GM19193 (cell line): ENCODE results near the gene IL1A.

Experiments used
- POLR2A ChIP-seq: IDR thresholded peaks from 4 replicates; pipeline ENCODE4 v1.6.1; 2011; ENCODE audit not compliant: insufficient read depth, insufficient read length; ENCODE audit errors: extremely low read depth

The IL1A gene

DNA sequence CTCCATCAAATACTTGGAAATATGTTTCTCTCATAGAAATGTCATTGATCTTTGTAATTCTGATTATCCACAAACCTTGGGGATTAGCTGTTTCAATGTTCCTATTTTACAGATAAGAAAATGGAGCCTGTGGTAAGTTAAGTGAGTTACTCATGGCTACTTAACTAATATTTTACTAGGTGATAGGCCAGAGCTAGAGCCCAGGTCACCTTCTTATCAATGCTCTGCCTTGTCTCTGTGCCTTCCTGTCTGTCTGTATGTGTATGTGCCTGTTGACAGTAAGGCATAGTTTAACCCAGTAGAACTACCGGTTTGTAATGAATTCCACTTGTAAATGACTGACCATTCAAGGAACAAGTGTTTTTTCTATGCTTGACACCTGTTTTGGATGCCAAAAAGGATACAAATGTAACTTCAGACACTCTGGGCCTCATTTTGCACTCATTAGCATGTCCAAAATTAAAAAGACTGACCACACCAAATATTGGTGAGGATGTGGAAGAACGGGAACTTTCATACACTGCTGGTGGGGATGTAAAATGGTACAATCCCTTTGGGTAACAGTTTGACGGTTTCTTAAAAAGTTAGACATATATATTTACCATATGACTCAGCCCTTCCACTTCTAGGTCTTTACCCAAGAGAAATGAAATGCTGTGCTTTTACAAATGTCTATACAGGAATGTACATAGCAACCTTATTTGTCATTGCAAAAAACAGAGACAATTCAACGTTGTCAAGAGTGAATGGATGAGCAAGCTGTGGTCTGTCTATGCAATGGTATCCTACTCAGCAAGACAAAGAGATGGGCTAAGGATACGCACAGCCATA, 19.6 kb upstream of the IL1A start:
- no peak for TF ChIP-seq POLR2A

DNA sequence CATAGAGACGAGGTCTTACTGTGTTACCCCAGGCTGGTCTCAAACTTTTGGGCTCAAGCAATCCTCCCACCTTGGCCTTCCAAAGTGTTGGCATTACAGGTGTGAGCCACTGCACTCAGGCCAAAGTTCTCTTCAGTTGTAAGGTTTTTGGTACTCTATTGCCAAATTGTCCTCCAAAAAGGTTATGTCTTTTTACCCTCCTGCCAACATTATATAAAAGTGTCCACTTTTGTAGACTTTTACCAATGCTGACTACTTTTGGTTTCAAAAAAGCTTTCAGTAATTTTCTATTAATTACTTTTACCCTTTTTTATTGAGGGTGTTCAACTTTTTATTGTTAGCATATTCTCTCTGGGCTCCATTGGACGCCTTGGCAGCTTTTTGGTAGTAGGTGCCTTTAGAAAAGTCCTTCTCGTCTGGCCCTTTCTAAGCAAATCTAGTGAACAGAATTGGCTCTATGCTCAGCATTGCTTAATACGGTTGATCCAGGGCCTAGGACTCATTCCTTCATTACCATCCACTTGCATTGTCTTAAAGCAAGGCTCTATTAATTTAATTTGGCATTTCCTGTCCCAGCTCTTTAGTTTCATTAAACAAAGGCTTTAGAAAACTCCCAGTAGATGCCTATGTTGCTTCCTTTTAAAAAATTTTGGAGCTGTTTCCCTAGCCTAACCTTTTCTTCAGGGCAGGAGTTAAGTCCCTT, 16.7 kb upstream of the IL1A start:
- no peak for TF ChIP-seq POLR2A

DNA sequence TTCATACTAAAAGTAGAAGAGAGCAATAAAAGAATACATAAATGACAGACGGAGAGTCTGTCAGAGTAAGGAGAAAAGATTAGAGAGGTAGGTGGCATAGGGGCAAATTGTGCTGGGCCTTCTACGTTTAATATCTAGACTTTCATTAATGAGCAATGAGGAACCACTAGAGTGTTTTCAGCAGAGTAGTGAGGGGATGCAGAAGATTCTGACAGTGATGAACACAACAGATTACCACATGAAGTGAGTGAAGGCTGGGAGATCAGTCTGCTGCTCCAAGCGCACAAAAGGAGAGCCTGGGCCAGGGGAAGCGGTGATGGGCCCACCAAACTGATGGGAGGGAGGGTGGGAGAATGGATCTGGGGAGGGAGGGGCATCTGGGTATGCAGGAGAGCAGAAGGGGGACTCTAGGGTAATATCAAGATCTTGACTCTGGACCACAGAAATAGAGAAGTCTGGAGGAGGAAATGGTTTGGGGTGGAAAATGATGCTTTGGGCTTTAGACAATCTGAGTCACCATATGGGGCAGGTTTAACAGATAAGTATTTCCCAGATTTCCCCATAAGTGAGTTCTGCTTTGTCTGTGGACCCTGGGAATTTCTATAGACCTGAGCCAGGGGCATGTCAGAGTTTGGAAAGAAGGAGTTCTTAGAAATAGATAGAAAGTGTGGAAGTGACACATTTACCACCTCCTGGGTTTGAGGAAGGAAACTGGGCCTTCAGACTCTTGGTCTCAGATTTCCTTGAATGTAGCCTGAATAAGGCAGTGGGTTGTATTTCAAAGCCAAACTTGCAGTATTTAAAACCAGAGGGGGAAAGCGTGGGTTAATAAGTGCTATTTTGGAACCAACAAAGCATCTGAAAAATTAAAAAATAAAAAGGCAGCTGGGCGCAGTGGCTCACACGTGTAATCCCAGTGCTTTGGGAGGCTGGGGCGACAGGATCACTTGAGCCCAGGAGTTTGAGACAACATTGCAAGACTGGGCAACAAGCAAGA, 15.0 kb upstream of the IL1A start:
- TF ChIP-seq POLR2A, result no peak

DNA sequence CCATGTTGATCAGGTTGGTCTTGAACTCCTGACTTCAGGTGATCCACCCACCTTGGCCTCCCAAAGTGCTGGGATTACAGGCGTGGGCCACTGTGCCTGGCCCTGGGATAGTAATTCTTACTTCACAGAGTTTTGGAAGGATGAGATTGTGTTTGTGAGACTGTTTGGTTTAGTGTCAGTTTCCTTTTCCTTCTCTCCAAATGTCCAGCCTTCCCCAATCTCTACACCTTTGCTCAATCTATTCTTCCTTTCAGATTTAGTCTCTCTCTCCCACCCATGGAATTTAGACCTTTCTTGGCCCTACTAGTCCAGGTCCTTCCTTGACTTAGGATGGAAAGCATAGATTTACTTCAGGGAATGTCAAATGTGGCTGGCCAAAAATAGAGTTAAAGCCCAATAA, 12.2 kb upstream of the IL1A start:
- TF ChIP-seq POLR2A, result no peak

- TF ChIP-seq POLR2A, result no peak
These were observed 11.5 kb upstream of the IL1A start for GRCh38 chr2:112795774-112796173.

- TF ChIP-seq POLR2A, result no peak
These were observed 10.5 kb upstream of the IL1A start for GRCh38 chr2:112794841-112795240.

GRCh38 chr2:112794131-112794733, 9.9 kb upstream of the IL1A start:
- no peak for TF ChIP-seq POLR2A

GRCh38 chr2:112793449-112793978, 9.2 kb upstream of the IL1A start:
- no peak for TF ChIP-seq POLR2A

GRCh38 chr2:112792419-112792818, 8.1 kb upstream of the IL1A start:
- no peak for TF ChIP-seq POLR2A

DNA sequence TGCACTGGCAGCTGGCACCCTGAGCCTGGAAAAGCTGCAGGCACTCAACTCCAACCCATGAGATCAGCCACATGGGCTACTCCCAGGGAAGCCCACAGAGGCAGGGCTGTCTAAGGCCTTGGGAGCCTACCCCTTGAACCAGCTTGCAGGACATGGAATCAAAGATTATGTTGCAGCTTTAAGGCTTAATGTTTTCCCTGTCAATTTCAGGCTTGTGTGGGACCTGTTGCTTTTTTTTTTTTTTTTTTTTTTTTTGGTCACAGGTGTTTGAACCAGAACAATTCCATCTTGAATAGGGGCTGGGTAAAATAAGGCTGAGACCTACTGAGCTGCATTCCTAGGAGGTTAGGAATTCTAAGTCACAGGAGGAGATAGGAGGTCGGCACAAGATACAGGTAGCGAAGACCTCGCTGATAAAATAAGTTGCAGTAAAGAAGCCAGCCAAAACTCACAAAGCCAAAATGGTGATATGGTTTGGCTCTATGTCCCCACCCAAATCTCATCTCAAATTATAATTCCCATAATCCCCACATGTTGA, 7.5 kb upstream of the IL1A start:
- TF ChIP-seq POLR2A, result no peak

- no peak for TF ChIP-seq POLR2A
These were observed 6.7 kb upstream of the IL1A start for GRCh38 chr2:112791019-112791418.

DNA sequence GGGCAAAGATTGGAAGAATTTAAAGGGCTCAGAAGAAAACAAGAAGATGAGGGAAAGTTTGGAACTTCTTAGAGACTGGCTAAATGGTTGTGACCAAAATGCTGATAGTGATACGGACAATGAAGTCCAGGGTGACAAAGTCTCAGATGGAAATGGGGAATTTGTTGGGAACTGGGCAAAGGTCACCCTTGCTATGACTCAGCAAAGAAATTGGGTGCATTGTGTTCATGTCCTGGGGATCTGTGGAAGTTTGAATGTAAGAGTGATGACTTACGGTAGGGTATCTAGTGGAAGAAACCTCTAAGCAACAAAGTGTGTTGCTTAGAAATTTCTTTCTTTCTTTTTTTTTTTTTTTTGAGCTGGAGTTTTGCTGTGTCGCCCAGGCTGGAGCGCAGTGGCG, 6.0 kb upstream of the IL1A start:
- no peak for TF ChIP-seq POLR2A

GRCh38 chr2:112789186-112789585, 4.9 kb upstream of the IL1A start:
- TF ChIP-seq POLR2A, result no peak

GRCh38 chr2:112788653-112789052, 4.4 kb upstream of the IL1A start:
- no peak for TF ChIP-seq POLR2A
